Neural cell (in vitro differentiated cells): ENCODE measurements around the gene SMTNL2. TPM values are rescaled to one million over a fixed set of nuclear protein-coding genes. Genes with fewer than 3 reads are reported as not detected.

Experiments
- H2AFZ ChIP-seq: fragments of 200-600, 300-800 bp; sonication (generic), shearing (Covaris generic); 2 replicates; pipeline ENCODE4 v1.6.0; 2014; ENCODE audit warnings: low read depth, mild to moderate bottlenecking, antibody characterized with exemption, low read length, moderate library complexity
- H3F3A ChIP-seq: fragments of 200-600 bp; shearing (Covaris generic); 2 replicates; pipeline ENCODE4 v1.6.1; 2016; ENCODE audit warnings: mild to moderate bottlenecking, moderate library complexity, mixed read lengths, antibody characterized with exemption, low read length; ENCODE audit not compliant: insufficient read depth, poor library complexity, severe bottlenecking
- H3K27ac ChIP-seq: fragments of 200-600, 300-800 bp; sonication (generic), shearing (Covaris generic); 2 replicates; pipeline ENCODE4 v1.5.1; 2014; ENCODE audit warnings: mild to moderate bottlenecking, low read length, moderate library complexity
- H3K27me3 ChIP-seq: fragments of 300-800, 200-600 bp; sonication (generic), shearing (Covaris generic); 2 replicates; pipeline ENCODE4 v1.6.0; 2014; ENCODE audit warnings: mild to moderate bottlenecking, low read depth, low read length, moderate library complexity; ENCODE audit not compliant: insufficient read depth
- H3K36me3 ChIP-seq: fragments of 300-800, 200-600 bp; sonication (generic), shearing (Covaris generic); 2 replicates; pipeline ENCODE4 v1.5.1; 2014; ENCODE audit warnings: mild to moderate bottlenecking, antibody characterized with exemption, low read length, moderate library complexity; ENCODE audit not compliant: insufficient read depth
- H3K4me2 ChIP-seq: fragments of 300-800, 200-600 bp; sonication (generic), shearing (Covaris generic); 2 replicates; pipeline ENCODE4 v1.6.0; 2014; ENCODE audit warnings: mild to moderate bottlenecking, low read length
- H3K4me3 ChIP-seq: fragments of 300-800, 200-600 bp; sonication (generic), shearing (Covaris generic); 2 replicates; pipeline ENCODE4 v1.5.1; 2014; ENCODE audit warnings: mild to moderate bottlenecking, low read length, moderate library complexity
- H3K79me2 ChIP-seq: fragments of 200-600 bp; shearing (Covaris generic); replicated peaks from 2 replicates; pipeline ENCODE4 v1.6.0; 2014; ENCODE audit warnings: mild to moderate bottlenecking, low read length, moderate library complexity; ENCODE audit not compliant: insufficient read depth
- H3K9ac ChIP-seq: fragments of 300-800, 200-600 bp; sonication (generic), shearing (Covaris generic); 2 replicates; pipeline ENCODE4 v1.6.1; 2016; ENCODE audit warnings: mild to moderate bottlenecking, low read length, mixed read lengths
- H3K9me2 ChIP-seq: fragments of 200-600 bp; shearing (Covaris generic); 2 replicates; pipeline ENCODE4 v1.6.1; 2016; ENCODE audit warnings: mild to moderate bottlenecking, low read length, mixed read lengths; ENCODE audit not compliant: insufficient read depth
- H3K9me3 ChIP-seq: fragments of 200-600, 300-800 bp; sonication (generic), shearing (Covaris generic); 2 replicates; pipeline ENCODE4 v1.6.1; 2016; ENCODE audit warnings: mild to moderate bottlenecking, mixed run types, low read length, moderate library complexity, mixed read lengths
- H4K20me1 ChIP-seq: fragments of 200-600 bp; shearing (Covaris generic); 2 replicates; pipeline ENCODE4 v1.6.1; 2016; ENCODE audit warnings: mild to moderate bottlenecking, mixed run types; ENCODE audit not compliant: insufficient read depth
- CTCF ChIP-seq: fragments of 450-650 bp; IDR thresholded peaks from 2 replicates; pipeline ENCODE4 v1.5.1; 2014; ENCODE audit warnings: antibody characterized with exemption, mild to moderate bottlenecking, moderate library complexity; ENCODE audit not compliant: poor library complexity, severe bottlenecking
- EP300 ChIP-seq: fragments of 450-650 bp; conservative IDR thresholded peaks from 2 replicates; pipeline ENCODE4 v1.6.1; 2014; ENCODE audit warnings: antibody characterized with exemption, mild to moderate bottlenecking, moderate library complexity; ENCODE audit not compliant: poor library complexity, severe bottlenecking
- EZH2 ChIP-seq: fragments of 200-600, 300-800 bp; shearing (Covaris generic), sonication (generic); IDR thresholded peaks from 2 replicates; pipeline ENCODE4 v1.6.1; 2014; ENCODE audit warnings: antibody characterized with exemption, low read length, borderline replicate concordance, mild to moderate bottlenecking; ENCODE audit not compliant: insufficient read depth, poor library complexity, severe bottlenecking
- MXI1 ChIP-seq: fragments of 450-650 bp; conservative IDR thresholded peaks from 2 replicates; pipeline ENCODE4 v1.6.1; 2014; ENCODE audit warnings: antibody characterized with exemption, mild to moderate bottlenecking; ENCODE audit not compliant: poor library complexity, severe bottlenecking
- POLR2AphosphoS5 ChIP-seq: IDR thresholded peaks from 2 replicates; pipeline ENCODE4 v1.6.1; 2012
- RAD21 ChIP-seq: fragments of 450-650 bp; conservative IDR thresholded peaks from 2 replicates; pipeline ENCODE4 v1.6.1; 2014; ENCODE audit warnings: antibody characterized with exemption, mild to moderate bottlenecking, moderate library complexity
- REST ChIP-seq: IDR thresholded peaks from 2 replicates; pipeline ENCODE4 v1.6.1; 2012; ENCODE audit warnings: borderline replicate concordance
- SMC3 ChIP-seq: fragments of 450-650 bp; conservative IDR thresholded peaks from 2 replicates; pipeline ENCODE4 v1.6.1; 2014; ENCODE audit warnings: antibody characterized with exemption, mild to moderate bottlenecking, moderate library complexity; ENCODE audit not compliant: poor library complexity
- TAF1 ChIP-seq: IDR thresholded peaks from 2 replicates; pipeline ENCODE4 v1.6.1; 2012; ENCODE audit warnings: low read depth
- polyA plus RNA-seq: library from polyadenylated mRNA; depleted of rRNA; stranded (reverse); fragments of >200 nt; gene quantifications from 2 replicates; pipeline ENCODE4 v1.2.3, GENCODE V29; 2014

SMTNL2 gene
- polyA plus RNA-seq, 1 donor from 2014 or later: 0.81 TPM

GRCh38 chr17:4580291-4580690 lies 4.0 kb upstream of the SMTNL2 start:
- Histone ChIP-seq H3K9me2 (no peaks in the 10 kb centered on the region), H3K4me2 (no peak overlapping the region), H3K36me3 (no peaks in the 10 kb centered on the region), H3F3A (no peaks in the 10 kb centered on the region), H3K79me2 (no peaks in the 10 kb centered on the region), H3K27ac (no peak overlapping the region), H2AFZ (no peak overlapping the region), H3K4me3 (no peak overlapping the region), H3K9ac (no peak overlapping the region), H4K20me1 (no peaks in the 10 kb centered on the region), H3K9me3 (no peaks in the 10 kb centered on the region), H3K27me3 (peaks cover 22% of the 10 kb centered on the region)
- TF ChIP-seq REST (no peak), EZH2 (no peak), SMC3 (no peak), POLR2AphosphoS5 (no peak)

- Histone ChIP-seq H3K27ac (no peak overlapping the region), H3K27me3 (peaks cover 29% of the 10 kb centered on the region), H3K9ac (no peak overlapping the region), H3K4me2 (no peak overlapping the region), H3K4me3 (no peak overlapping the region), H3F3A (no peaks in the 10 kb centered on the region), H3K9me2 (no peaks in the 10 kb centered on the region), H3K36me3 (no peaks in the 10 kb centered on the region), H4K20me1 (no peaks in the 10 kb centered on the region), H3K79me2 (no peaks in the 10 kb centered on the region), H2AFZ (no peak overlapping the region), H3K9me3 (no peaks in the 10 kb centered on the region)
- TF ChIP-seq POLR2AphosphoS5 (no peak), MXI1 (no peak), CTCF (no peak), RAD21 (no peak), TAF1 (no peak), EZH2 (no peak), EP300 (no peak), SMC3 (no peak), REST (no peak)
These were observed 2.2 kb upstream of the SMTNL2 start for GRCh38 chr17:4582101-4582501.
